ENCODE results near the gene S100A13.

S100A13 gene

GRCh38 chr1:153627715-153628626 is 666 bp upstream of the S100A13 start, which contains the start of gene S100A1:
S100A1 (plus strand) TSS chr1:153628434; CDS start chr1:153630522, 2,088 bp downstream.
- Histone ChIP-seq H4K20me1 (ENCODE audit: insufficient read depth, low read length) (no peaks in the 10 kb centered on the region), H3K27ac (ENCODE audit: low read depth, low read length, poor library complexity, severe bottlenecking) (no peak within 1 kb of the TSS), H3K4me3 (ENCODE audit: low read depth, low read length, poor library complexity, severe bottlenecking) (peak within 1 kb of the TSS; percentile 40), H2AFZ (ENCODE audit: low read length) (no peak within 1 kb of the TSS), H3K27me3 (ENCODE audit: insufficient read depth, low read length) (no peaks in the 10 kb centered on the region), H3K9ac (ENCODE audit: low read length) (peak within 1 kb of the TSS; percentile 46; the same call in 1 of the 2 replicates), H3F3A (ENCODE audit: insufficient read depth, low read length) (no peaks in the 10 kb centered on the region), H3K79me2 (ENCODE audit: insufficient read depth, low read length) (no peaks in the 10 kb centered on the region), H3K9me2 (ENCODE audit: low read depth, low read length) (no peaks in the 10 kb centered on the region), H3K4me2 (ENCODE audit: low read length) (peak within 1 kb of the TSS; percentile 45), H3K36me3 (ENCODE audit: insufficient read depth, low read length) (0 out of 2 replicates have a peak, but pooled peaks cover 3% of the 10 kb centered on the region), H3K9me3 (ENCODE audit: low read length) (no peaks in the 10 kb centered on the region), H3K4me1 (ENCODE audit: insufficient read depth, low read length, severe bottlenecking) (peaks cover 18% of the 10 kb centered on the region)
- no peak; the same call in none of the 2 replicates for TF ChIP-seq CTCF (IDR thresholded peaks at IDR 0.05; ENCODE audit: low read length)
- TF ChIP-seq EZH2 (IDR thresholded peaks at IDR 0.05; ENCODE audit: borderline replicate concordance, low read length) = no peak

GRCh38 chr1:153626477-153626903 is 815 bp downstream of the S100A13 start:
- no peak overlapping the region for H3K27ac ChIP-seq (ENCODE audit: low read depth, low read length, poor library complexity, severe bottlenecking)
- no peaks in the 10 kb centered on the region for H3K9me3 ChIP-seq (ENCODE audit: low read length)
- H4K20me1 ChIP-seq (ENCODE audit: insufficient read depth, low read length) = no peaks in the 10 kb centered on the region
- H3K9ac ChIP-seq (ENCODE audit: low read length) = peak overlapping the region; percentile 46; the same call in 1 of the 2 replicates
- no peaks in the 10 kb centered on the region for H3K79me2 ChIP-seq (ENCODE audit: insufficient read depth, low read length)
- TF ChIP-seq CTCF (IDR thresholded peaks at IDR 0.05; ENCODE audit: low read length) = no peak
- TF ChIP-seq EZH2 (IDR thresholded peaks at IDR 0.05; ENCODE audit: borderline replicate concordance, low read length) = no peak
- no peak overlapping the region for H2AFZ ChIP-seq (ENCODE audit: low read length)
- no peaks in the 10 kb centered on the region for H3K27me3 ChIP-seq (ENCODE audit: insufficient read depth, low read length)
- no peaks in the 10 kb centered on the region for H3K36me3 ChIP-seq (ENCODE audit: insufficient read depth, low read length)
- no peak overlapping the region for H3K4me3 ChIP-seq (ENCODE audit: low read depth, low read length, poor library complexity, severe bottlenecking)
- H3F3A ChIP-seq (ENCODE audit: insufficient read depth, low read length) = no peaks in the 10 kb centered on the region
- peaks cover 24% of the 10 kb centered on the region for H3K4me1 ChIP-seq (ENCODE audit: insufficient read depth, low read length, severe bottlenecking)
- H3K4me2 ChIP-seq (ENCODE audit: low read length) = peak overlapping the region; percentile 45; the same call in 1 of the 2 replicates
- no peaks in the 10 kb centered on the region for H3K9me2 ChIP-seq (ENCODE audit: low read depth, low read length)

GRCh38 chr1:153624965-153625611 is 2.2 kb downstream of the S100A13 start:
- H3K4me3 ChIP-seq (ENCODE audit: low read depth, low read length, poor library complexity, severe bottlenecking) = no peak overlapping the region
- no peaks in the 10 kb centered on the region for H3K36me3 ChIP-seq (ENCODE audit: insufficient read depth, low read length)
- H3K27me3 ChIP-seq (ENCODE audit: insufficient read depth, low read length) = no peaks in the 10 kb centered on the region
- H3K9me2 ChIP-seq (ENCODE audit: low read depth, low read length) = no peaks in the 10 kb centered on the region
- H3F3A ChIP-seq (ENCODE audit: insufficient read depth, low read length) = no peaks in the 10 kb centered on the region
- TF ChIP-seq CTCF (IDR thresholded peaks at IDR 0.05; ENCODE audit: low read length) = no peak
- TF ChIP-seq EZH2 (IDR thresholded peaks at IDR 0.05; ENCODE audit: borderline replicate concordance, low read length) = no peak
- no peak overlapping the region for H3K4me2 ChIP-seq (ENCODE audit: low read length)
- no peaks in the 10 kb centered on the region for H3K79me2 ChIP-seq (ENCODE audit: insufficient read depth, low read length)
- H2AFZ ChIP-seq (ENCODE audit: low read length) = no peak overlapping the region
- H4K20me1 ChIP-seq (ENCODE audit: insufficient read depth, low read length) = no peaks in the 10 kb centered on the region
- no peak overlapping the region for H3K27ac ChIP-seq (ENCODE audit: low read depth, low read length, poor library complexity, severe bottlenecking)
- no peaks in the 10 kb centered on the region for H3K9me3 ChIP-seq (ENCODE audit: low read length)
- H3K9ac ChIP-seq (ENCODE audit: low read length) = no peak overlapping the region
- H3K4me1 ChIP-seq (ENCODE audit: insufficient read depth, low read length, severe bottlenecking) = peaks cover 24% of the 10 kb centered on the region

Data from OCI-LY1 (cell line).